ENCODE measurements around the gene CROCC2. TPM values are rescaled to one million over a fixed set of nuclear protein-coding genes. Genes with fewer than 3 reads are reported as not detected.

CROCC2 gene
- polyA plus RNA-seq, 1 donor from 2014 or later: not detected

- Mint-ChIP-seq H3K4me3 (no peak overlapping the region), H3K36me3 (peaks cover 2% of the 10 kb centered on the region), H3K27ac (no peak overlapping the region), H3K27me3 (no peaks in the 10 kb centered on the region), H3K9me3 (peaks cover 0 to 12% (median 9%) of the 10 kb centered on the region in 3 donors), H3K4me1 (peaks cover 0 to 2% (median 0%) of the 10 kb centered on the region in 3 donors)
These were observed 113.5 kb downstream of the CROCC2 start for GRCh38 chr2:241019441-241020139.

- H3K27ac Mint-ChIP-seq: no peak overlapping the region
- H3K9me3 Mint-ChIP-seq: peaks cover 0 to 13% (median 12%) of the 10 kb centered on the region in 3 donors
- peaks cover 0 to 2% (median 0%) of the 10 kb centered on the region in 3 donors for H3K4me1 Mint-ChIP-seq
- no peaks in the 10 kb centered on the region for H3K27me3 Mint-ChIP-seq
- peaks cover 2% of the 10 kb centered on the region for H3K36me3 Mint-ChIP-seq
- H3K4me3 Mint-ChIP-seq: no peak overlapping the region
These were observed 114.1 kb downstream of the CROCC2 start for GRCh38 chr2:241020201-241020600.

GRCh38 chr2:241020629-241021190 is 114.6 kb downstream of the CROCC2 start:
- Mint-ChIP-seq H3K4me1 (peaks cover 0 to 2% (median 0%) of the 10 kb centered on the region in 3 donors), H3K27ac (no peak overlapping the region)

GRCh38 chr2:241025639-241026038 is 119.5 kb downstream of the CROCC2 start:
- peaks cover 7 to 28% (median 27%) of the 10 kb centered on the region in 3 donors for H3K9me3 Mint-ChIP-seq
- H3K4me3 Mint-ChIP-seq: no peak overlapping the region
- H3K27me3 Mint-ChIP-seq: peaks cover 2% of the 10 kb centered on the region
- peaks cover 2 to 3% (median 3%) of the 10 kb centered on the region in 3 donors for H3K4me1 Mint-ChIP-seq
- no peak overlapping the region for H3K27ac Mint-ChIP-seq
- peaks cover 4% of the 10 kb centered on the region for H3K36me3 Mint-ChIP-seq

More at GRCh38 chr2:241020629-241021190, 114.6 kb downstream of the CROCC2 start:
- no peak overlapping the region for H3K4me3 Mint-ChIP-seq
- peaks cover 2% of the 10 kb centered on the region for H3K27me3 Mint-ChIP-seq
- H3K9me3 Mint-ChIP-seq: peaks cover 3 to 17% (median 16%) of the 10 kb centered on the region in 3 donors
- H3K36me3 Mint-ChIP-seq: peaks cover 4% of the 10 kb centered on the region

GRCh38 chr2:241029599-241030332 is 123.6 kb downstream of the CROCC2 start:
- peaks cover 3% of the 10 kb centered on the region for H3K36me3 Mint-ChIP-seq
- H3K27ac Mint-ChIP-seq: no peak overlapping the region
- peaks cover 2% of the 10 kb centered on the region for H3K27me3 Mint-ChIP-seq
- peaks cover 7 to 18% (median 16%) of the 10 kb centered on the region in 3 donors for H3K9me3 Mint-ChIP-seq
- H3K4me1 Mint-ChIP-seq: peaks cover 11 to 16% (median 13%) of the 10 kb centered on the region in 3 donors
- H3K4me3 Mint-ChIP-seq: peak overlapping the region in 1 of 4 donors; percentile 68

GRCh38 chr2:241030333-241030680 is 124.2 kb downstream of the CROCC2 start:
- peak overlapping the region in 1 of 3 donors; percentile 76 for H3K27ac Mint-ChIP-seq
- H3K4me1 Mint-ChIP-seq: peaks cover 11 to 19% (median 13%) of the 10 kb centered on the region in 3 donors
- peaks cover 7 to 15% (median 14%) of the 10 kb centered on the region in 3 donors for H3K9me3 Mint-ChIP-seq
- H3K36me3 Mint-ChIP-seq: peaks cover 3% of the 10 kb centered on the region
- peaks cover 2% of the 10 kb centered on the region for H3K27me3 Mint-ChIP-seq
- H3K4me3 Mint-ChIP-seq: no peak overlapping the region

GRCh38 chr2:241030883-241031282 is 124.7 kb downstream of the CROCC2 start:
- H3K9me3 Mint-ChIP-seq: peaks cover 3 to 11% (median 11%) of the 10 kb centered on the region in 3 donors
- H3K4me1 Mint-ChIP-seq: peaks cover 11 to 20% (median 13%) of the 10 kb centered on the region in 3 donors
- H3K27ac Mint-ChIP-seq: peak overlapping the region in 1 of 3 donors; percentile 76
- H3K4me3 Mint-ChIP-seq: peak overlapping the region in 2 of 4 donors; percentile 52 to 58
- H3K27me3 Mint-ChIP-seq: no peaks in the 10 kb centered on the region
- H3K36me3 Mint-ChIP-seq: no peaks in the 10 kb centered on the region

GRCh38 chr2:241031436-241032165 is 125.5 kb downstream of the CROCC2 start:
- Mint-ChIP-seq H3K36me3 (no peaks in the 10 kb centered on the region), H3K4me1 (peaks cover 11 to 20% (median 13%) of the 10 kb centered on the region in 3 donors), H3K27me3 (no peaks in the 10 kb centered on the region), H3K4me3 (peak overlapping the region in 1 of 4 donors; percentile 58), H3K9me3 (peaks cover 2 to 8% (median 6%) of the 10 kb centered on the region in 3 donors), H3K27ac (peak overlapping the region in 2 of 3 donors; percentile 13 to 76)

- Mint-ChIP-seq H3K4me1 (peaks cover 16 to 27% (median 18%) of the 10 kb centered on the region in 3 donors), H3K27me3 (no peaks in the 10 kb centered on the region), H3K36me3 (no peaks in the 10 kb centered on the region), H3K9me3 (peaks cover 0 to 2% (median 0%) of the 10 kb centered on the region in 3 donors), H3K27ac (peak overlapping the region; percentile 23 to 72 (median 59)), H3K4me3 (peak overlapping the region in 3 of 4 donors; percentile 38 to 78 (median 67))
These were observed 127.3 kb downstream of the CROCC2 start for GRCh38 chr2:241033336-241033987.

GRCh38 chr2:241033994-241034393 is 127.9 kb downstream of the CROCC2 start:
- H3K4me3 Mint-ChIP-seq: peak overlapping the region in 2 of 4 donors; percentile 38 to 78
- no peaks in the 10 kb centered on the region for H3K36me3 Mint-ChIP-seq
- H3K27me3 Mint-ChIP-seq: no peaks in the 10 kb centered on the region
- H3K4me1 Mint-ChIP-seq: peaks cover 16 to 27% (median 19%) of the 10 kb centered on the region in 3 donors
- H3K9me3 Mint-ChIP-seq: peaks cover 0 to 2% (median 0%) of the 10 kb centered on the region in 3 donors
- peak overlapping the region in 2 of 3 donors; percentile 59 to 72 for H3K27ac Mint-ChIP-seq

GRCh38 chr2:241034490-241035141 is 128.5 kb downstream of the CROCC2 start:
- H3K4me3 Mint-ChIP-seq: peak overlapping the region in 1 of 4 donors; percentile 75
- H3K9me3 Mint-ChIP-seq: peaks cover 0 to 2% (median 0%) of the 10 kb centered on the region in 3 donors
- H3K36me3 Mint-ChIP-seq: no peaks in the 10 kb centered on the region
- peaks cover 19 to 27% (median 23%) of the 10 kb centered on the region in 3 donors for H3K4me1 Mint-ChIP-seq
- H3K27me3 Mint-ChIP-seq: no peaks in the 10 kb centered on the region
- peak overlapping the region; percentile 89 to 93 (median 92) for H3K27ac Mint-ChIP-seq

GRCh38 chr2:241035142-241035817 is 129.1 kb downstream of the CROCC2 start:
- H3K27ac Mint-ChIP-seq: peak overlapping the region; percentile 89 to 93 (median 92)
- peaks cover 0 to 2% (median 0%) of the 10 kb centered on the region in 3 donors for H3K9me3 Mint-ChIP-seq
- H3K27me3 Mint-ChIP-seq: no peaks in the 10 kb centered on the region
- H3K4me1 Mint-ChIP-seq: peaks cover 24 to 28% (median 26%) of the 10 kb centered on the region in 3 donors
- H3K4me3 Mint-ChIP-seq: peak overlapping the region; percentile 41 to 81 (median 74)
- peaks cover 2% of the 10 kb centered on the region for H3K36me3 Mint-ChIP-seq

- Mint-ChIP-seq H3K27me3 (no peaks in the 10 kb centered on the region), H3K9me3 (no peaks in the 10 kb centered on the region), H3K4me3 (peak overlapping the region; percentile 75 to 96 (median 92)), H3K27ac (peak overlapping the region; percentile 89 to 96 (median 93)), H3K4me1 (peaks cover 25 to 30% (median 28%) of the 10 kb centered on the region in 3 donors), H3K36me3 (peaks cover 3% of the 10 kb centered on the region)
These were observed 129.8 kb downstream of the CROCC2 start for GRCh38 chr2:241035818-241036396.

All from IgD-negative memory B cell (primary cell).